ENCODE results near the gene IL31RA.

GRCh38 chr5:55896663-55897062 is 45.5 kb downstream of the IL31RA start:
- TF ChIP-seq CTCF (IDR thresholded peaks at IDR 0.05) (no peak), POLR2A (IDR thresholded peaks at IDR 0.05) (no peak)
